ENCODE data around the gene NDE1. TPM values are rescaled to one million over a fixed set of nuclear protein-coding genes. Genes with fewer than 3 reads are reported as not detected.

Gene NDE1
- total RNA-seq, 2 donors from 2014 or later = 38.5 to 50.3 TPM

GRCh38 chr16:15775663-15776304 is 125.7 kb downstream of the NDE1 start:
- Histone ChIP-seq H3K4me1 (no peaks in the 10 kb centered on the region), H3K9ac (ENCODE audit: low read depth in 2 of 2, low read length in 2 of 2) (no peak overlapping the region), H3K9me3 (no peaks in the 10 kb centered on the region), H3K4me3 (no peak overlapping the region), H3K27ac (no peak overlapping the region), H3K27me3 (no peaks in the 10 kb centered on the region), H3K36me3 (no peaks in the 10 kb centered on the region)
- intact Hi-C loops (cut with DNase I) = no loop called here
- DNase-seq = no peak
- TF ChIP-seq CTCF (IDR thresholded peaks at IDR 0.05) = no peak

Other genes with a start within 250 kb of the NDE1 start
- 1 to 10 TPM; 6.2 to 9.1 TPM for gene BMERB1, start 215.7 kb upstream of the NDE1 start, total RNA-seq
- gene MARF1, start 7.1 kb upstream of the NDE1 start, total RNA-seq = 10 to 100 TPM; 53.0 to 71.6 TPM
- 100 to 1,000 TPM in 1 of 2 donors, 10 to 100 TPM in 1; 30.0 to 770 TPM for gene MYH11, start 206.8 kb downstream of the NDE1 start, total RNA-seq
- 10 to 100 TPM; 23.3 to 31.0 TPM for gene CEP20, start 238.4 kb downstream of the NDE1 start, total RNA-seq